Chondrocyte (in vitro differentiated cells): Measurements from ENCODE around the gene TMED1. TPM values are rescaled to one million over a fixed set of nuclear protein-coding genes. Genes with fewer than 3 reads are reported as not detected.

ENCODE experiments used
- DNase-seq: peaks from one replicate; pipeline ENCODE4 v3.0.0; 2021; ENCODE audit warnings: mixed read lengths, low spot score
- H3K27ac Mint-ChIP-seq: one replicate; pipeline ENCODE4 v1.8.0; 2021; ENCODE audit warnings: mild to moderate bottlenecking, moderate library complexity, mixed read lengths; ENCODE audit not compliant: unreplicated experiment
- H3K27me3 Mint-ChIP-seq: 2 replicates; pipeline ENCODE4 v1.8.0; 2021; ENCODE audit warnings: low read depth, mixed read lengths
- H3K36me3 Mint-ChIP-seq: 2 replicates; pipeline ENCODE4 v1.8.0; 2021; ENCODE audit warnings: low read depth, mixed read lengths
- H3K4me1 Mint-ChIP-seq: 2 replicates; pipeline ENCODE4 v1.8.0; 2021; ENCODE audit warnings: low read depth, mild to moderate bottlenecking, mixed read lengths
- H3K4me3 Mint-ChIP-seq: one replicate; pipeline ENCODE4 v1.8.0; 2021; ENCODE audit warnings: mild to moderate bottlenecking, moderate library complexity, mixed read lengths; ENCODE audit not compliant: unreplicated experiment
- H3K9me3 Mint-ChIP-seq: 2 replicates; pipeline ENCODE4 v1.8.0; 2021; ENCODE audit warnings: low read depth, mixed read lengths
- total RNA-seq: library from RNA; stranded (reverse); gene quantifications from 3 replicates; pipeline ENCODE4 v1.2.1, GENCODE V29; 2021
- TF ChIP-seq, protein P1 (sequence below): fragments of 200-600 bp; sonication (generic); IDR thresholded peaks from 2 replicates; pipeline ENCODE4 v1.5.0; 2021; ENCODE audit warnings: antibody characterized with exemption, mild to moderate bottlenecking, moderate library complexity

Gene TMED1
- total RNA-seq, 1 donor from 2014 or later, result 29.1 TPM

DNA sequence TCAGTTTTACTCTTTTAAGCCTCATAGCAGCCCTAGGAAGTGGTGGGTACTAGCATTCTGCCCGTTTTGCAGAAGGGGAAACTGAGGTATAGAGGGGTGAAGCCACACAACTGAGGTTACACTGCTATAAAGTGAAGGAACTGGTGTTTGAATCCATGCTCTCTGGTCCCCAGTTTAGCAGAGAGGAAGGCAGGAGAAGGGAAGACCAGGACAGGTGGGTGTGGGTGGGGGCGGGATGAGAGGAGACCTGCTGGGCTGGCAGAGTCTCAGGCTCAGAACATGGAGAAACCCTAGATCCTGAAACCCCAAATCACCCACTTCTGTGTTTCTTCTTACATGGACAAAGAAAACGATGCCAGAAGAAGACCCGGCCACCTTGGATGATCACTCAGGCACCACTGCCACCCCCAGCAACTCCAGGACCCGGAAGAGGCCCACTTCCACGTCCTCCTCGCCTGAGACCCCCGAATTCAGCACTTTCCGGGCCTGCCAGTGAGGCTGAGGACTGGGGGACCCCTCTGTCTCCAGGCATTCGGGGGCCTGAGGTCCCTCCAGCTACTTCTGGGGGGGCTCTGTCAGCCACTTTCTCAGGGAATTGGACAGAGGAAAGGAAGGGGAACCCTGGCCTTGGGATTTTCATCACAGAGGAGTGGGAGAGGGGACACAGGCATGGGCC, 33.0 kb upstream of the TMED1 start:
- no peak overlapping the region for H3K27ac Mint-ChIP-seq
- no peaks in the 10 kb centered on the region for H3K9me3 Mint-ChIP-seq
- peaks cover 25% of the 10 kb centered on the region for H3K4me1 Mint-ChIP-seq
- no peak overlapping the region for H3K4me3 Mint-ChIP-seq
- TF ChIP-seq, protein P1, sequence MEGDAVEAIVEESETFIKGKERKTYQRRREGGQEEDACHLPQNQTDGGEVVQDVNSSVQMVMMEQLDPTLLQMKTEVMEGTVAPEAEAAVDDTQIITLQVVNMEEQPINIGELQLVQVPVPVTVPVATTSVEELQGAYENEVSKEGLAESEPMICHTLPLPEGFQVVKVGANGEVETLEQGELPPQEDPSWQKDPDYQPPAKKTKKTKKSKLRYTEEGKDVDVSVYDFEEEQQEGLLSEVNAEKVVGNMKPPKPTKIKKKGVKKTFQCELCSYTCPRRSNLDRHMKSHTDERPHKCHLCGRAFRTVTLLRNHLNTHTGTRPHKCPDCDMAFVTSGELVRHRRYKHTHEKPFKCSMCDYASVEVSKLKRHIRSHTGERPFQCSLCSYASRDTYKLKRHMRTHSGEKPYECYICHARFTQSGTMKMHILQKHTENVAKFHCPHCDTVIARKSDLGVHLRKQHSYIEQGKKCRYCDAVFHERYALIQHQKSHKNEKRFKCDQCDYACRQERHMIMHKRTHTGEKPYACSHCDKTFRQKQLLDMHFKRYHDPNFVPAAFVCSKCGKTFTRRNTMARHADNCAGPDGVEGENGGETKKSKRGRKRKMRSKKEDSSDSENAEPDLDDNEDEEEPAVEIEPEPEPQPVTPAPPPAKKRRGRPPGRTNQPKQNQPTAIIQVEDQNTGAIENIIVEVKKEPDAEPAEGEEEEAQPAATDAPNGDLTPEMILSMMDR, result no peak
- no peaks in the 10 kb centered on the region for H3K27me3 Mint-ChIP-seq
- no peaks in the 10 kb centered on the region for H3K36me3 Mint-ChIP-seq
- DNase-seq, result no peak

DNA sequence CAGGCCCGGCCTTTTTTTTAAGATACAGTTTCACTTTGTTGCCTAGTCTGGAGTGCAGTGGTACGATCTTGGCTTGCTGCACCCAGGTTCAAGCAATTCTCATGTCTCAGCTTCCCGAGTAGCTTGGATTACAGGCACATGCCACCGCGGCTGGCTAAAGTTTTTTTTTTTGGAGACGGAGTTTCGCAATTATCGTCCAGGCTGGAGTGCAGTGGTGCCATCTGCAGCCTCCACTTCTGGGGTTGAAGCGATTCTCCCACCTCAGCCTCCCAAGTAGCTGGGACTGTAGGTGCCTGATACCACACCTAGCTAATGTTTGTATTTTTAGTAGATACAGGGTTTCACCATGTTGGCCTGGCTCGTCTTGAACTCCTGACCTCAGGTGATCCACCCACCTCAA, 30.5 kb upstream of the TMED1 start:
- Mint-ChIP-seq H3K36me3 (no peaks in the 10 kb centered on the region), H3K27ac (no peak overlapping the region)

DNA sequence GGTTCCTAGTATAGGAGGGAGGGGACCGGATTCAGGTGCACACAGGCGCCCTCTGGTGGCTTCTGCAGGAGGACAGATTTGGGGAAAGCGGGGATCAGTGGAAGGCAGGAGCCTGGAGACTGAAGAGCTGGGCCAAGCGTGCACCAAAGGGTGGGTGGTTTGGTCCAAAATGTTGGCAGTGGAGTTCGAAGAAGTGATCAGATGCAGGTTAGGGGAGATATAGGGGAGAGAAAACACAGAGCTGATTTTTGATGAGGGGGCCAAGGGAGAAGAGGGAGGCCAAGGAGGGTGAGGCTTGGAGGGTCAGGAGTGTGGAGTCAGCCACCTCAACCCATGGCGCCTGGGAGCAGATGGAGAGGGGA, 28.5 kb upstream of the TMED1 start:
- DNase-seq, result no peak
- Mint-ChIP-seq H3K36me3 (no peaks in the 10 kb centered on the region), H3K4me1 (peaks cover 15% of the 10 kb centered on the region), H3K27ac (peak overlapping the region; percentile 23), H3K27me3 (no peaks in the 10 kb centered on the region), H3K4me3 (peak overlapping the region; percentile 36), H3K9me3 (no peaks in the 10 kb centered on the region)
- TF ChIP-seq, protein P1, result peak; percentile 95

More for the DNA sequence above, 30.5 kb upstream of the TMED1 start:
- Mint-ChIP-seq H3K27me3 (no peaks in the 10 kb centered on the region), H3K4me3 (no peak overlapping the region), H3K4me1 (peaks cover 21% of the 10 kb centered on the region), H3K9me3 (no peaks in the 10 kb centered on the region)
- TF ChIP-seq, protein P1, result no peak
- no peak for DNase-seq

DNA sequence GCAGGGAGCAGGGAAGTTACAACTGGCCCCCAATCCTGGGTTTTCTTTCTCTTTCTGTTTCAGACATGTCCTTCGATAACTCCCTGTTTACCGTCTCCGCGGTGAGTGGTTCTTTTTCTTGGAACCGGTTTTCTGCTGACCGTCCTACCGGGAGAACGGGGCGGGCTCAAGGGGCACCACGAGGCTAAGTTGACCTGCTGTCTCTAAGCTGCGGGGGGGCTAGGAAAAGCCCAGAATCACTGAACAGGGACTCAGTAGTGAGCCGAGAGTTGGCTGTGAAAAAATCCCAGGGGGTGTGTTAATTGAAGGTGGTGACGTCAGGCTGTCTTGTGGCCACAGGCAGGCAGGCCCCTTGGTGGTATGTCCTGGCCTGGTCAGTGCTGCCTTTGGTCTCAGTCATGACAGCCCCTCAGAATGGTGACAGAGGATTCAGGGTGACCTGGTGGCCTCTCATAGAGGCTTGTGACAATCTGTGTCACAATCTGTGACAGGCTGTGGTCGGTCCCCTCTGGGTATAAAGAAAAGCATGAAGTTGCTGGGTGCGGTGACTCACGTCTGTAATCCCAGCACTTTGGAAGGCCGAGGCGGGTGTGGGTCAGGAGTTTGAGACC, 27.2 kb upstream of the TMED1 start:
- DNase-seq, result no peak
- Mint-ChIP-seq H3K27ac (peak overlapping the region; percentile 85), H3K4me3 (no peak overlapping the region), H3K36me3 (no peaks in the 10 kb centered on the region), H3K4me1 (peaks cover 15% of the 10 kb centered on the region), H3K27me3 (no peaks in the 10 kb centered on the region), H3K9me3 (no peaks in the 10 kb centered on the region)
- TF ChIP-seq, protein P1, result no peak

DNA sequence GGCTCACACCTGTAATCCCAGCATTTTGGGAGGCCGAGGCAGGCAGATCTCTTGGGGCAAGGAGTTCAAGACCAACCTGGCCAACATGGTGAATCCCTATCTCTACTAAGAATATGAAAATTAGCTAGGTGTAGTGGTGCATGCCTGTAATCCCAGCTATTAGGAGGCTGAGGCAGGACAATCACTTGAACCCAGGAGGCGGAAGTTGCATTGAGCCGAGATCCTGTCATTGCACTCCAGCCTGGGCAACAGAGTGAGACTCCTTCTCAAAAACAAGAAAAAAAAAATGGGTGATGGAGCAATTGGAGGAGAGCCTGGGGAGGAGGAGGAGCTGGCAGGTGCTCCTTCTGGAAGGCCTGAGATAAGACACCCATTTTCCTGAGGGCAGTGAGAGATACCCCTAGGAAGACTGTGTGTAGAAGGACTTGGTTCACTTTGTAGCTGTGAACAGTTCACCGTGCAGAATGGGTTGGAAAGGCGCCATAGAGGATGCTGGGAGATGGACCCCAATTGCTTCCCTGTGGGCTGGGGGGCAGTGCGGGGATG, 26.6 kb upstream of the TMED1 start:
- Mint-ChIP-seq H3K27ac (peak overlapping the region; percentile 85), H3K36me3 (no peaks in the 10 kb centered on the region), H3K27me3 (no peaks in the 10 kb centered on the region), H3K9me3 (no peaks in the 10 kb centered on the region), H3K4me1 (peaks cover 15% of the 10 kb centered on the region), H3K4me3 (no peak overlapping the region)
- TF ChIP-seq, protein P1, result no peak
- DNase-seq, result no peak
